HG03103 (cell line): ENCODE measurements around the gene HTR3D.
"Not testable (repeated sequence)": the region's sequence is repeated elsewhere in the genome, so short reads cannot be mapped to it uniquely, and the experiment has no call there.

Experiments
- ATAC-seq: cut with Tn5 transposase; IDR thresholded peaks from one replicate; pipeline ENCODE4 v1.9.1; 2021; ENCODE audit warnings: low read depth; ENCODE audit not compliant: unreplicated experiment

The HTR3D gene

DNA sequence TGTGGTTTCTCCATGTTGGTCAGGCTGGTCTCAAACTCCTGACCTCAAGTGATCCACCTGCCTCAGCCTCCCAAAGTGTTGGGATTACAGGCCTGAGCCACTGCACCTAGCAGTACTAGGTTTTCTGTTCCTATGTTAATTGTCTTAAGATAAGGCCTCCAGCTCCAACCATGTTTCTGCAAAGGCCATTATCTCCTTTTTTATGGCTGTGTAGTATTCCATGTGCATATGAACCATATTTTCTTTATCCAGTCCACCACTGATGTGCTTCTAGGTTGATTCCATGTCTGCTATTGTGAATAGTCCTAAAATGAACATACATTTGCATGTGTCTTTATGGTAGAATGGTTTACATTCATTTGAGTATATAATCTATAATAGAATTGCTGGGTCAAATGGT is 31.1 kb downstream of the HTR3D start:
- no peak for ATAC-seq

DNA sequence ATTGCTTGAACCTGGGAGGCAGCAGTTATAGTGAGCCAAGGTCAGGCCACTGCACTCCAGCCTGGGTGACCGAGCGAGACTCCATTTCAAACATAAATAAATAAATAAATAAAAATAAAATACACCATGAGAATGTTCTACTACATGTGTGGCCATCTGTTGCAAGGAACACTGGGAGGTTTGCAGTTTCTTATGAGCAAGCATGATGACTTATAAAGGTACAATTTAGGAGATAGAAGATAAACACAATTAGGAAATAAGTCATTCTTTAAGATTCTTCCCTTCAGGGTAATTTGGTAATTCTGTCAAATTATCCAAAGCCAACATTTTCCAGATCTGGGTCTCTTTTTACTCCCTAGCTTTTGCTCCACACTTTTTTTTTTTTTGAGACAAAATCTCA is 34.7 kb downstream of the HTR3D start:
- no peak for ATAC-seq

DNA sequence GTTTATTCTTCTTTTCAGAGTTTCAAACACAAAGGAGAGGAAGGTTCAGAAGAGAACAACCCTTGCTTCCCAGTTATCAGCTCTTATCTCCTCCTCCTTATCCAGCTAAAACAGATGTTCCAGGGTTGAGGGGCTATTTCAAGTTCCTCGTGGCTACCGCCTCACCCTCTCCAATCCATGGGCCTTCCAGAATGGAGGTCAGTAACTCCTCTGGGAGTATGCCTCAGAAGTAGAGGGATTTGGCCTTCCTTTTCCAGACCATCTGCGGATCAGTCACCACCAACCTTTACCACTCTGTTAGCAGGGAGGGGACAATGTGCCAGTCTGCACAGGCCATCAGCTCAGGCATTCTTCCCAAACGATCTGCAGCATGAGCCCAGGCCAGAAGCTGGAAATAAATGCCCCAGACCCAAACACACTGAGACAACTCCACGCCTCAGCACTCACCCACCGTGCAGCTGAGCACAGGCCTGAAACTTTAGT is 36.1 kb downstream of the HTR3D start:
- ATAC-seq, result no peak

DNA sequence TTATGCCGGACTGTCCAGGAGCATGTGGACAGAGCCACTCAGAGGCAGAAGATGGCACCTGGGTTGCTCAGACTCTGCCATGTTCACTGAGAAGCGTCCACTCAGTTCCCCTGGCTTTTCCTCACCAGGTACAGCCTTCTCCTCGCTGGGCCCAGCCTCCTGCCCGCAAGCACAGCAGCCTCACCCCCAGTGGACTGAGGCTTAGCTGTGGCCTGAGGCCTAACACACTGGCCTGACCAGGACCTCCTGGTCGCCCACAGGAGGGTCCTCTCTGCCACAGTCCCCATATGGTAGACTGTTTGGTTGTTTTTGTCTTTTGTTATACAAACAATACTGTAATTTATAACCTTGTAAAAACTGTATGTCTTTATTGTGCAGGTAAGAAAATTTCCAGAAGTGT is 36.8 kb downstream of the HTR3D start:
- ATAC-seq, result no peak

DNA sequence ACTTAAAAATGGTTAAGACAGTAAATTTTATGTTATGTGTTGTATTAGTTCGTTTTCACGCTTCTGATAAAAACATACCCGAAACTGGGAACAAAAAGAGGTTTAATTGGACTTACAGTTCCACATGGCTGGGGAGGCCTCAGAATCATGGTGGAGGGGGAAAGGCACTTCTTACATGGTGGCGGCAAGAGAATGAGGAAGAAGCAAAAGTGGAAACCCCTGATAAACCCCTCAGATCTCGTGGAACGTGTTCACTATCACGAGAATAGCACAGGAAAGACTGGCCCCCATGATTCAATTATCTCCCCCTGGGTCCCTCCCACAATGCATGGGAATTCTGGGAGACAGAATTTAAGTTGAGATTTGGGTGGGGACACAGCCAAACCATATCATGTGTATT is 39.6 kb downstream of the HTR3D start:
- ATAC-seq, result not testable (repeated sequence)

DNA sequence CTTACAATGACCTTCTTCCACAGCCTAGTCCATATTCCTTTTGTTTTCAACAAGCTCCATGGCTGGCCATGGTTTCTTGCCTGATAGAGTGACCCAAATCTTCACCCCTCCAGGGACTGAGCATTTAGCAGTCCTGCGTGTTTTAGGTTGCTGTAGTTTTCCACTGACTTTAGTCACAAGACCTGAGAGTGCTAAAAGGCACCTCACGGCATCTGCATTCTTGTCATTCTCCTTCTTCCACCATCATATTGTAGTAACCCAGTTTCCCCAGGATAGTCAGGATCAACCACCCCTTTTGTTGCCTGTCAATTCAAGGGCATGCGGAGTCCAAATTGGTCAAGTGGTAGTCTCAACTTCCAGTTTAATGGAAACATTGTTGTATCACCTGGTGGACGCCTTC is 42.1 kb downstream of the HTR3D start:
- ATAC-seq, result no peak

DNA sequence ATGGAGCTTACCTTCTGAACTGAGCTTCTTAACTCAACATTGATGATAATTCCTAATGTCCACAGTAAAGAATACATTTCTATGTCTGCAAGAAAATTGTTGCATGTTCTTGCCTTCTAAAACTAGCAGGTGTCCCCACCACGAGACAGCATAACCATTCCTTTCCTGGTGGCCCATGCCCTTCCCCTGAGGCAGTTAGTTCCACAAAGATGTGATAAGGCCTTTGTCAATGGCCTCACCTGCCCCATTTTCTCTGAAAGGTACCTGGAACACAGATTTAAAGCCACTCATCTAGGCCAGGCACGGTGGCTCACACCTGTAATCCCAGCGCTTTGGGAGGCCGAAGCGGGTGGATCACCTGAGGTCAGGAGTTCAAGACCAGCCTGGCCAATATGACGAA is 44.4 kb downstream of the HTR3D start:
- ATAC-seq, result no peak

DNA sequence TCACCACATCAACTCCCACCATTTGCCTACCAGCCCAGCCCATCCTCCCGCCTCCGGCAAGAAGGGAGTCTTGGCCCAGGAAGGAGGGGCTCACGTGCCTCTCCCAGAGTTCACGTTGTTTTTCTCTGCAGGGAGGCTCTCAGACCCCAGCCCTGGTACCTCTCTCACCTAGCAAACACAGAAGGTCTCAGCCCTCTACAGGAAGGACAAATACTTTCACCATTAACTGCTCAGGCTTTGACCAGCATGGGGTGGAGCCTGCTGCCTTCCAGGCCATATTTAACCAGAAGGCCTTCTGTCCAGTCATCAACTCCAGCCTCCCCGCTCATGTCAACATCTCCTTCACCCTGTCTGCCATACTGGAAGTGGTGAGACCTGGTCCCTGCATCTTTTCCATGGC is 46.3 kb downstream of the HTR3D start:
- ATAC-seq, result no peak

DNA sequence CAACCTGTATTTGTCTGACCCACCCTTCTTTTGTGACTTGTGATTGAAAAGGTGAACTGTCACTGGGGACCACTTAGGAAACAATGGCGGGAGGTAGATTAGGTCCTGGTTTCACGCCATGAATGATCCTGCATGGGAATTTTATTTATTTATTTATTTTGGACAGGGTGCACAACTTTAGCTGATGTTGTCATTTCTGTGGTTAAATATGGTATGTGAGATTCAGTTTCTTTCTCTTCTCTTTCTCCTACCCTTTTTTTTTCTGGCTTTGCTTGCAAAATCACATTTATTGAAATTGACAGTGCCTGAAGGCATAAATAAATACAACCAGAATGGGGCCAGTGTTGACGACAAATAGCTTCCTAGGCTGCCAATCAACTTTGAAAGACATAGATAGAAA is 47.3 kb downstream of the HTR3D start:
- ATAC-seq, result no peak

DNA sequence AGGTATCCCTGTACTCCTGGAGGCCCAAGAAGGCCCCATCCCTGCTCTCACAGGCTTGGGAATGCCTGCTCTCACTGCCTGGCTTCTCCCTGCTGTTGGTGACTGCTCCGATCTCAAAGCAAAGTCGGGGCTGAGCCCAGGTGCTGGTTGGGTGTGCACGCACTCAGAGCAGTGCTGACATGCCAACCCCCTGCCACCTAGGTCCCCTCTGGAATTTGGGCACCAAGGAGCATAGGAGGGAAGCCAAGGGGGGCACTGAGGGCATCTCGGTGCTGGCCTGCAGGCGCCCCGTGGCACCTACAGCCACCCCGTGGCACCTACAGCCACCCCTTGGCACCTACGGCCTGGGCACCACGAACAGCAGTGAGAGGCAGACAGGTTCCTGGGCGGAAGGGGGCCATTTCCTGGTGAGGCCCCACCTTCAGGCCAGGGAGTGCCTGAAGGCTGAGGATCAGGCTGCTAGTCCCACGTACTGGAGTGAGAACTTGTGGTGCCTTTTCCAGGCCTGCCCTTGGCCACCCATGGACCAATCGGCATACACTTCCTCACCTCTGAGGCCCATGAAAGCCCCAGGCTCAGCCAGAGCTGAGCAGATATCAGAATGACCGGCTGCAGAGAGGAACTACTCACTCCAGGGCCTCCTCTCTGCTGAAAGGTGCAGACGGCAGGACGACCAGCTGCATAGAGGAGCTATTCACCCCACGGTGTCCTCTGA is 49.7 kb downstream of the HTR3D start:
- ATAC-seq, result no peak

DNA sequence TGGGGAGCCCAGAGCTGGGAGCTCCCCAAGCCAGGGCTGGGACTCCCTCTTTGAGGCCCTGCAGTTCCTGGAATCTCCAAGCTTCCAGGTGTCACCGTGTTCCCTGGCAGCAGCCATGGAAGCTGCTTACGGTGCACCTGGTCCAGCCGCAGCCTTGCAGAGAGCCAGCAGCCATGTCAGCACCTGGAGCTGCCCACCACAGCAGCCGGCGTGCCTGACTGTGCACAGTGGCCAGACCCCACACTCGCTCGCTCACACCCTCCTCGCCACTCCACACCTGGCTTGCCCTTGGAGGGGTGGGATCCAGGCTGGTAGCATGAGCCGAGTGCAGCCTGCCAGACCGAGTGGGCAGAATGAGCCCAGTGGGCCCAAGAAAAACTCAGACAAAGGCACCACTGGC is 50.5 kb downstream of the HTR3D start:
- ATAC-seq, result no peak

DNA sequence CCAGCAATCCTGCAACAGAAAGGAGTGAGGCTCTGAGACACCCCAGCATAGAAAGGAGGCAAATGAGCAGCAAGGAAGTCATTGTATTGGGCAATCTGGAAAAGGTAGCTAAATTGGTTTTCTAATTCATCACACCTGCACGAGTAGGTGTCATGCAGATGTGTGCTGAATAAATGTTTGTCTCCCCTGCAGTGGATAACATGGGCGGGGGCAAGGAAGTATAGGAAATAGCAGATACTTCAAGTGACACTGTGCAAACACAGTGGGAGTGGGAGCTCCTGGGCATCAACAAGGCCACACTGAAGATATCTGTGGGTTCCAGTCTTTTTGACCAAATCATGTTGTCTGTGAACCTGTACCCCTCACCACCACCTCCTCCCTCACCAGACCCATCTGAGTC is 50.9 kb downstream of the HTR3D start:
- ATAC-seq, result no peak

DNA sequence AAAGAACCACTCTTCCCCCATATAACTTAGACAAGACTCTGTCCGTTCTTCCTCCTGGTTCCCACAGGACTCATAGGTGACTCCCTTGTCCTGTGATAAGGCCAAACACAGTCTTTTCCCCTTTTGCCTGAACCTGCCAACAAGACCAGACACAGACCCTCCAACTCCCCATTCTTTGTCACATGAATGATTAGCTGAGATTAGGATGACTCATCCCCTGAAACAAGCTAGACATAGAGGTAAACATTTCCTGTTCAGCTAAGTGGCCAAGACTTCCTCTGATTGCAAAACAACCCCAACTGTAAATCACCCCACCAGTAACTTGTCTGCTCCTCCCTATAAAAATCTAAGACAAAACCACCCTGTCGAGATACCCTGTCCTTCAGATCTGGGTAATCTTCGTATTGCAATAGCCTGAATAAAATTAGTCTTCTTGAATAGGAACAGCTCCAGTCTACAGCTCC is 53.9 kb downstream of the HTR3D start:
- ATAC-seq, result no peak
